Measurements from ENCODE around the gene FLOT1.

- TF ChIP-seq CTCF (IDR thresholded peaks at IDR 0.05), result no peak
- no peak for TF ChIP-seq POLR2A (IDR thresholded peaks at IDR 0.05)
These were observed 48.4 kb upstream of the FLOT1 start for GRCh38 chr6:30790724-30791383.
